ENCODE data around the gene TAC4.

GRCh38 chr17:49821916-49822315 lies 26.0 kb downstream of the TAC4 start:
- TF ChIP-seq EZH2 (IDR thresholded peaks at IDR 0.05; ENCODE audit: low read depth, unreplicated experiment) = no peak
- TF ChIP-seq POLR2AphosphoS5 (IDR thresholded peaks at IDR 0.05; ENCODE audit: low read depth) = no peak
- no peak for TF ChIP-seq CTCF (conservative IDR thresholded peaks at IDR 0.05; ENCODE audit: low read depth in 2 of 2)
- TF ChIP-seq CREB1 (CRISPR knock-in tag; IDR thresholded peaks at IDR 0.05; ENCODE audit: low read depth) = no peak
- TF ChIP-seq STAT1 (IDR thresholded peaks at IDR 0.05; ENCODE audit: unreplicated experiment) = no peak
- TF ChIP-seq, protein P1, sequence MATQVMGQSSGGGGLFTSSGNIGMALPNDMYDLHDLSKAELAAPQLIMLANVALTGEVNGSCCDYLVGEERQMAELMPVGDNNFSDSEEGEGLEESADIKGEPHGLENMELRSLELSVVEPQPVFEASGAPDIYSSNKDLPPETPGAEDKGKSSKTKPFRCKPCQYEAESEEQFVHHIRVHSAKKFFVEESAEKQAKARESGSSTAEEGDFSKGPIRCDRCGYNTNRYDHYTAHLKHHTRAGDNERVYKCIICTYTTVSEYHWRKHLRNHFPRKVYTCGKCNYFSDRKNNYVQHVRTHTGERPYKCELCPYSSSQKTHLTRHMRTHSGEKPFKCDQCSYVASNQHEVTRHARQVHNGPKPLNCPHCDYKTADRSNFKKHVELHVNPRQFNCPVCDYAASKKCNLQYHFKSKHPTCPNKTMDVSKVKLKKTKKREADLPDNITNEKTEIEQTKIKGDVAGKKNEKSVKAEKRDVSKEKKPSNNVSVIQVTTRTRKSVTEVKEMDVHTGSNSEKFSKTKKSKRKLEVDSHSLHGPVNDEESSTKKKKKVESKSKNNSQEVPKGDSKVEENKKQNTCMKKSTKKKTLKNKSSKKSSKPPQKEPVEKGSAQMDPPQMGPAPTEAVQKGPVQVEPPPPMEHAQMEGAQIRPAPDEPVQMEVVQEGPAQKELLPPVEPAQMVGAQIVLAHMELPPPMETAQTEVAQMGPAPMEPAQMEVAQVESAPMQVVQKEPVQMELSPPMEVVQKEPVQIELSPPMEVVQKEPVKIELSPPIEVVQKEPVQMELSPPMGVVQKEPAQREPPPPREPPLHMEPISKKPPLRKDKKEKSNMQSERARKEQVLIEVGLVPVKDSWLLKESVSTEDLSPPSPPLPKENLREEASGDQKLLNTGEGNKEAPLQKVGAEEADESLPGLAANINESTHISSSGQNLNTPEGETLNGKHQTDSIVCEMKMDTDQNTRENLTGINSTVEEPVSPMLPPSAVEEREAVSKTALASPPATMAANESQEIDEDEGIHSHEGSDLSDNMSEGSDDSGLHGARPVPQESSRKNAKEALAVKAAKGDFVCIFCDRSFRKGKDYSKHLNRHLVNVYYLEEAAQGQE (IDR thresholded peaks at IDR 0.05; ENCODE audit: unreplicated experiment) = no peak
- no peak for TF ChIP-seq EZH2phosphoT487 (IDR thresholded peaks at IDR 0.05; ENCODE audit: unreplicated experiment)
- TF ChIP-seq ZNF114 (CRISPR knock-in tag; IDR thresholded peaks at IDR 0.05) = no peak
- TF ChIP-seq, protein P2, sequence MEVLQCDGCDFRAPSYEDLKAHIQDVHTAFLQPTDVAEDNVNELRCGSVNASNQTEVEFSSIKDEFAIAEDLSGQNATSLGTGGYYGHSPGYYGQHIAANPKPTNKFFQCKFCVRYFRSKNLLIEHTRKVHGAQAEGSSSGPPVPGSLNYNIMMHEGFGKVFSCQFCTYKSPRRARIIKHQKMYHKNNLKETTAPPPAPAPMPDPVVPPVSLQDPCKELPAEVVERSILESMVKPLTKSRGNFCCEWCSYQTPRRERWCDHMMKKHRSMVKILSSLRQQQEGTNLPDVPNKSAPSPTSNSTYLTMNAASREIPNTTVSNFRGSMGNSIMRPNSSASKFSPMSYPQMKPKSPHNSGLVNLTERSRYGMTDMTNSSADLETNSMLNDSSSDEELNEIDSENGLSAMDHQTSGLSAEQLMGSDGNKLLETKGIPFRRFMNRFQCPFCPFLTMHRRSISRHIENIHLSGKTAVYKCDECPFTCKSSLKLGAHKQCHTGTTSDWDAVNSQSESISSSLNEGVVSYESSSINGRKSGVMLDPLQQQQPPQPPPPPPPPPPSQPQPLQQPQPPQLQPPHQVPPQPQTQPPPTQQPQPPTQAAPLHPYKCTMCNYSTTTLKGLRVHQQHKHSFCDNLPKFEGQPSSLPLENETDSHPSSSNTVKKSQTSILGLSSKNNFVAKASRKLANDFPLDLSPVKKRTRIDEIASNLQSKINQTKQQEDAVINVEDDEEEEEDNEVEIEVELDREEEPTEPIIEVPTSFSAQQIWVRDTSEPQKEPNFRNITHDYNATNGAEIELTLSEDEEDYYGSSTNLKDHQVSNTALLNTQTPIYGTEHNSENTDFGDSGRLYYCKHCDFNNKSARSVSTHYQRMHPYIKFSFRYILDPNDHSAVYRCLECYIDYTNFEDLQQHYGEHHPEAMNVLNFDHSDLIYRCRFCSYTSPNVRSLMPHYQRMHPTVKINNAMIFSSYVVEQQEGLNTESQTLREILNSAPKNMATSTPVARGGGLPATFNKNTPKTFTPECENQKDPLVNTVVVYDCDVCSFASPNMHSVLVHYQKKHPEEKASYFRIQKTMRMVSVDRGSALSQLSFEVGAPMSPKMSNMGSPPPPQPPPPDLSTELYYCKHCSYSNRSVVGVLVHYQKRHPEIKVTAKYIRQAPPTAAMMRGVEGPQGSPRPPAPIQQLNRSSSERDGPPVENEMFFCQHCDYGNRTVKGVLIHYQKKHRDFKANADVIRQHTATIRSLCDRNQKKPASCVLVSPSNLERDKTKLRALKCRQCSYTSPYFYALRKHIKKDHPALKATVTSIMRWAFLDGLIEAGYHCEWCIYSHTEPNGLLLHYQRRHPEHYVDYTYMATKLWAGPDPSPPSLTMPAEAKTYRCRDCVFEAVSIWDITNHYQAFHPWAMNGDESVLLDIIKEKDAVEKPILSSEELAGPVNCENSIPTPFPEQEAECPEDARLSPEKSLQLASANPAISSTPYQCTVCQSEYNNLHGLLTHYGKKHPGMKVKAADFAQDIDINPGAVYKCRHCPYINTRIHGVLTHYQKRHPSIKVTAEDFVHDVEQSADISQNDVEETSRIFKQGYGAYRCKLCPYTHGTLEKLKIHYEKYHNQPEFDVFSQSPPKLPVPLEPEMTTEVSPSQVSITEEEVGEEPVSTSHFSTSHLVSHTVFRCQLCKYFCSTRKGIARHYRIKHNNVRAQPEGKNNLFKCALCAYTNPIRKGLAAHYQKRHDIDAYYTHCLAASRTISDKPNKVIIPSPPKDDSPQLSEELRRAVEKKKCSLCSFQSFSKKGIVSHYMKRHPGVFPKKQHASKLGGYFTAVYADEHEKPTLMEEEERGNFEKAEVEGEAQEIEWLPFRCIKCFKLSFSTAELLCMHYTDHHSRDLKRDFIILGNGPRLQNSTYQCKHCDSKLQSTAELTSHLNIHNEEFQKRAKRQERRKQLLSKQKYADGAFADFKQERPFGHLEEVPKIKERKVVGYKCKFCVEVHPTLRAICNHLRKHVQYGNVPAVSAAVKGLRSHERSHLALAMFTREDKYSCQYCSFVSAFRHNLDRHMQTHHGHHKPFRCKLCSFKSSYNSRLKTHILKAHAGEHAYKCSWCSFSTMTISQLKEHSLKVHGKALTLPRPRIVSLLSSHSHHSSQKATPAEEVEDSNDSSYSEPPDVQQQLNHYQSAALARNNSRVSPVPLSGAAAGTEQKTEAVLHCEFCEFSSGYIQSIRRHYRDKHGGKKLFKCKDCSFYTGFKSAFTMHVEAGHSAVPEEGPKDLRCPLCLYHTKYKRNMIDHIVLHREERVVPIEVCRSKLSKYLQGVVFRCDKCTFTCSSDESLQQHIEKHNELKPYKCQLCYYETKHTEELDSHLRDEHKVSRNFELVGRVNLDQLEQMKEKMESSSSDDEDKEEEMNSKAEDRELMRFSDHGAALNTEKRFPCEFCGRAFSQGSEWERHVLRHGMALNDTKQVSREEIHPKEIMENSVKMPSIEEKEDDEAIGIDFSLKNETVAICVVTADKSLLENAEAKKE (CRISPR knock-in tag; IDR thresholded peaks at IDR 0.05) = no peak
